NCI-H1694 (cell line): ENCODE data around the gene MYO7A.
"Not testable (repeated sequence)": the region's sequence is repeated elsewhere in the genome, so short reads cannot be mapped to it uniquely, and the experiment has no call there.

Experiments
- DNase-seq: peaks from one replicate; lab custom pipeline; 2025; lab: John Stamatoyannopoulos, UW

The MYO7A gene

DNA sequence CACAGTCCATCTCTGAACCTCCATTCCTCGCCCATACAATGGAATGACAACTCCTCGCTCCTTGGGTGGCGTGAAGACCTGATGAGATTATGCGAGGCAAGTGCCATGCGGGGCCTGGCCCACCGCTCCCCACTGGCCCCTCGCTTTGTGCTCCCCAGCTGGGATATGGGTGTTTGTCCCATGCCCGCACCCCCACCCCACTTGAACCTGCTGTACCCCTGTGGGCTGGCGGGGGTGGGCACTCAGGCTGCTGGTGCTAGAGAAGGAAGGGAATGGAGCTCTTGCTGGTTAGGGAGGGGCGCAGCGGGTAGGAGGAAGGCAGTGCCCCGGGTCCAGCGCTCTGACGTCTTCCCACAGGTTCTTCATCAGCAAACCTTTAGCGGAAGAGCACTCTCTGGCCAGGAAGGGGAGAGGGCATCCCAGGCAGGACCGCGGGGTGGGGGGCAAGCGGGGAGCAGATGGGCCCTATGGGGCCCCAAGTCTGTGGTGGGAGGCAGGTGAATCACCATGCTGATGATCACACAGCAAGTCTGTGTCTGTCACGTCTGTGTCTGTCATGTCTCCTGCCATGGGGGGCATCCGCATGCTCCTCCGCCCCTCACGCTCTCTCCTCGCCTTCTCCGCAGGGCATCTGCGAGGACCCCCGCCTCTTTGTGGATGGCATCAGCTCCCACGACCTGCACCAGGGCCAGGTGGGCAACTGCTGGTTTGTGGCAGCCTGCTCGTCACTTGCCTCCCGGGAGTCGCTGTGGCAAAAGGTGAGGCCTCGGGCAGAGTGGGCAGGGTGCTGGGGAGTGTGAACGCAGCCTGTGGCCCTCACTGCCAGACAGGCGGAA lies 34.8 kb upstream of the MYO7A start:
- no peak for DNase-seq

- DNase-seq: peak; percentile 31
Observed at GRCh38 chr11:77093987-77094840, 33.8 kb upstream of the MYO7A start.

DNA sequence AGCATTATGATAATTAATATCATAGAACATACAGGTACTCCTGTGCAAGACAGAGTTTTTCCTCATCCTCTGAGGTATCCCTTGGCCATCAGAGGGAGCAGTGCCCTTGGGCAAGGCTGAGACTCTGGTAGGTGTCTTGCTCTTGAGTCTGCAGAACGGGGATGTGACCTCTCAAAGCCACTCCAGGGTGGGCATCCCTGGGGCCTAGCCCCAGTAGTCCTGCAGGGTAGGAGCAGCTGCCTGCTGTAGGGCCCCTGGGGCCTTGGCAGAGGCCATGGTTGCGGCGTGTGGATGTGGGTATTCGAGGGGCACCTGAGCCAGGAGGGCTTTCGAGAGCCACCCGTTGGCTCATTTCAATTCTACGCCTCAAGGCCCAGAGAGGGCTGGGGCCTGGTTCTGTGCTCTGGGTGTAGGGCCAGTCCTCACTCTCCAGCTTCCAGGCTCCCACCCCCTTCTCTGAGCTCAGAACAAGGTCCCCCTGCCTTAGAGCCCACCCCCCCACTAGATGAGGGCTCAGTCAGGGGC lies 33.1 kb upstream of the MYO7A start:
- DNase-seq: no peak

DNA sequence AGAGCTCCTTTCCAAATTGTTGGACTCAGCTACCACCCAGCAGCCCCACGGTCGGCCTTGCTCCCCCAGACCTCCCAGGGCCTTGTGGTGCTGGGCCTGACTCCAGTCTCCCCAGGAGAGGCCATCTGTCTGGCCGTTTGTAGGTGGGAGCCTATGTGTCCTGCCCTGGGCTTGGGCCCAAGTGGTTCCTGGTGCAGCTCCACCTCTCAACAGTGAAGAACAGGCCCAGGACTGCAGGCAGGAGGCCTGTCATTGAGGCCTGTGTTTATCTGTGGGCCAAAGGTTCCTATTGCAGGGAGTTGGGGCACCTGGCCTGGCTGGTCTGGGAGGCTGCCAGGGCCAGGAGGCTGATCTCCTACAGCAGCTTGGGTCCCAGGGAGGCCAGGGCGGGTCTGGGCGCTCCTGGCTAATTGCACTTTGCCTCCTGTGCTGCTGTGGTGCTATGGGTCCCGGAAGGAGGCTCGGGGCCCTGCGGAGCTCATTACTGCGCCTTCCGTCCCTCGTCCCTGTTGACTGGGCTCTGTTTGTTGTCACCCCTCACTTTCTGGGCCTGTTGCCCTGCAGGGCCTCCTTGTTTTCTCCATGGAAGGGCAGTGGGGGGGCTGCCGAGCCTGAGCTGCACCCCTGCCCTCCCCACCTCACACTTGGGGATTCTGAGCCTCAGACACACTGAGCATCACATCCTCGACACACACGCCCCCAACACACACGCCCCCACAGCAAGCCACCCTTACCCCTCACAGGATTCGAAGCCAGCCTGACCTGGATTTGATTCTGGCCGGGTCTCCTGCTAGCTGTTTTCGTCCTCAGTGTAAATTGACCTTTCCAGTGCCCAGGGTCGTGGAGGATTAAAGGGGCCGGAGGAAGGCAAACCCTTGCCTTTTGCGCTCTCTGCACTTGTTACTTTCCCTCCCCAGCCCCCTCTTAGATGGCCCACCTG lies 32.2 kb upstream of the MYO7A start:
- no peak for DNase-seq

GRCh38 chr11:77096591-77097019 lies 31.4 kb upstream of the MYO7A start:
- no peak for DNase-seq

GRCh38 chr11:77097180-77097579 lies 30.9 kb upstream of the MYO7A start:
- DNase-seq: not testable (repeated sequence)

- no peak for DNase-seq
Observed at GRCh38 chr11:77100166-77101042, 27.6 kb upstream of the MYO7A start.

- peak; percentile 15 for DNase-seq
Observed at GRCh38 chr11:77101043-77101537, 27.0 kb upstream of the MYO7A start.

GRCh38 chr11:77102246-77103210 lies 25.5 kb upstream of the MYO7A start, which contains the start of gene OMP:
OMP (plus strand) TSS chr11:77102840; CDS start chr11:77102840, 0 bp downstream.
- DNase-seq: no peak

- no peak for DNase-seq
Observed at GRCh38 chr11:77103319-77103718, 24.7 kb upstream of the MYO7A start.

DNA sequence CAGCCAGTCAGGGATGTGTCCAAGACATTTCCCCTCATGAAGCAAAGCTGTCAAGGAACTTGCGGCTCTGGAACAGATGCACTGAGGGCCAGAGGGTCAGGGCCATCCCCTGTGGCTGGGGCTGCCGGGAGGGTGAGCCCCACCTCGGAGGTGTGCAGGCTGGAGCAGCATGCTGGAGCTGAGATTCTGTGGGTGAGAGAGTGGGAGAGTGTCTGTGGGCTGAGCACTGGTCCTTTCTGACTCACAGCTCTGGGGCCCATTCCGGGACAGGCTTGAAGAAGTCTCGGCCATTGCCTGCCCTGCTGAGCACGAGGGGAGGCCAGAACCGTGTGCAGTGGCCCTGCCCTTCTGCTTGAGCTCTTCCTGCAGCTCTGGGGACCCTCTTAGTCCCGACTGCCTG lies 23.3 kb upstream of the MYO7A start:
- DNase-seq: no peak

- peak; percentile 31 for DNase-seq
Observed at GRCh38 chr11:77106321-77106720, 21.7 kb upstream of the MYO7A start.

DNA sequence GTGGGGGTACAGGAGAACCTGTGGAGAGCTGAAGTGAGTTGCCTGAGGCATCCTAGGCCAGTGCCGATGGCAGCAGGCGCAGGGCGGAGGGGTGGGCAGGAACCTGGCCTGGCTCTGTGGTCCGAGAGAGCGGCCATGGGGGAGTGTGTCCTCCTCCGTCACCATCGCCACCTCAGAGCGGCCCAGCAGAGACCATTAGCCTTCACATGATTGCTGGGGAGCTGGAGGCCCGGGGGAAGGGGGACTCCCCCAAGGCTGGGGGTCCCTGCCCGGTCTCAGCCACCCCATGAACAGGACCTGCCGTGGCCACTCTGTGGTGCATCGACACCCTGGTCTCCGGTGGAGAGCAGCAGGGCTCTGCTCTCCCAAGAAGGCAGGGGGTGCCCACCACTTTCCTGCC lies 21.3 kb upstream of the MYO7A start:
- DNase-seq: no peak

DNA sequence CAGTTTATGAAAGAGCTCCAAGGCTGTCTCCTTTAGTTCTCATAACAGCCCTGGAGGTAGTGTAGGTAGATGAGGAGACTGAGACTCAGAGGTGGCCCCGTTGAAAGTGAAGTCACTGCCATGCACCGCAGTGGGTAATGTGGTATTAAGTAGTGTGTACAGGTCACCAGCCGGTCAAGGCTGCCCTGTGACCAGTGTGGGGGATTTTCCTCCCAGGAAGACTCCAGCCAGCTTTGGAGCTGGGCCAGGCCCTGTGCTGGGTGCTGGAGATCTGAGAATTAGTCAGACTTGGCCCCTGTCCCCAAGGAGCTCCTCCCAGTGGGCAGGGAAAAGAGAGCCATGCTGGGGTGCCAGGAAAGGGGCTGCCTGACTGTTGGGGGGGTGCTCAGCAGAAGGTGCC lies 20.1 kb upstream of the MYO7A start:
- no peak for DNase-seq

GRCh38 chr11:77108436-77108835 lies 19.6 kb upstream of the MYO7A start:
- no peak for DNase-seq

- DNase-seq: peak; percentile 92
Observed at GRCh38 chr11:77109236-77110019, 18.6 kb upstream of the MYO7A start.

DNA sequence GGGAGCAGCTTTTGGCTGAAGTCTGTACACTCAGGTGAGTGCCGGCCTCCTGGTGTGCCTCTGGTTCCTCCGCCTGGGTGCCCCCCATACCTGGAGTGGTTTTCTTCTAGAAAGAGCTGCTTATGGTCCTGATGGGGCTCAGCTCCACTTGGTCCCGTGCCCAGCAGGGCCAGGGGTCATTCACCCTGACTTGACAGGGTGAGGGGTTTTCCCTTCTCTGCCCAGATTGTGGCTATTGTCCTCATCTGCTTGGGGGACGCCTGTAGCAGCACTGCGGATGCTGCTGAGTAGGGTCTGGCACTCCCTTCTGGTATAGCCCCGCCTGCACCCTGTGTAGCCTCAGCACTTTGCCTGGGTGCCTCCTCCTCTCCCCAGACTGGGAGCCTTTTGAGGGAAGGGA lies 17.2 kb upstream of the MYO7A start:
- DNase-seq: no peak

GRCh38 chr11:77111277-77111676 lies 16.8 kb upstream of the MYO7A start:
- no peak for DNase-seq
